Measurements from ENCODE around the gene SPTB.

Gene SPTB

GRCh38 chr14:64727551-64728071 is 152.1 kb downstream of the SPTB start:
- peak in 1 of 14 donors; percentile 25 for DNase-seq

- peak in 1 of 14 donors; percentile 52 for DNase-seq
These were observed 153.2 kb downstream of the SPTB start for GRCh38 chr14:64726585-64726890.

GRCh38 chr14:64725879-64726584 is 153.7 kb downstream of the SPTB start:
- no peak for DNase-seq

GRCh38 chr14:64725261-64725815 is 154.4 kb downstream of the SPTB start:
- DNase-seq = no peak

GRCh38 chr14:64724578-64724930 is 155.2 kb downstream of the SPTB start:
- no peak for DNase-seq

- DNase-seq = peak in 5 of 14 donors; percentile 15 to 37 (median 23)
These were observed 155.8 kb downstream of the SPTB start for GRCh38 chr14:64723691-64724577.

- no peak for DNase-seq
These were observed 156.8 kb downstream of the SPTB start for GRCh38 chr14:64722842-64723447.

GRCh38 chr14:64721899-64722298 is 157.8 kb downstream of the SPTB start:
- no peak for DNase-seq

GRCh38 chr14:64721391-64721791 is 158.3 kb downstream of the SPTB start:
- DNase-seq = peak in 4 of 14 donors; percentile 30 to 65 (median 40)

GRCh38 chr14:64720131-64720576 is 159.6 kb downstream of the SPTB start:
- peak in 1 of 14 donors; percentile 39 for DNase-seq

- DNase-seq = no peak
These were observed 160.1 kb downstream of the SPTB start for GRCh38 chr14:64719601-64720000.

- no peak for DNase-seq
These were observed 160.9 kb downstream of the SPTB start for GRCh38 chr14:64718762-64719161.

- DNase-seq = peak in 8 of 14 donors; percentile 22 to 78 (median 35)
These were observed 161.8 kb downstream of the SPTB start for GRCh38 chr14:64717870-64718269.

- DNase-seq = peak in 10 of 14 donors; percentile 37 to 75 (median 56)
These were observed 163.9 kb downstream of the SPTB start for GRCh38 chr14:64715628-64716412.

GRCh38 chr14:64715146-64715627 is 164.5 kb downstream of the SPTB start:
- DNase-seq = peak in 1 of 14 donors; percentile 75

- no peak for DNase-seq
These were observed 165.2 kb downstream of the SPTB start for GRCh38 chr14:64714432-64715025.

- DNase-seq = no peak
These were observed 166.0 kb downstream of the SPTB start for GRCh38 chr14:64713677-64714076.

GRCh38 chr14:64711039-64711438 is 168.7 kb downstream of the SPTB start:
- no peak for DNase-seq

GRCh38 chr14:64709126-64709525 is 170.6 kb downstream of the SPTB start:
- DNase-seq = no peak

GRCh38 chr14:64708148-64709004 is 171.3 kb downstream of the SPTB start:
- peak in 10 of 14 donors; percentile 29 to 80 (median 50) for DNase-seq
